ENCODE data around the gene OR4C5. TPM values are rescaled to one million over a fixed set of nuclear protein-coding genes. Genes with fewer than 3 reads are reported as not detected.
"Not testable (repeated sequence)": the region's sequence is repeated elsewhere in the genome, so short reads cannot be mapped to it uniquely, and the experiment has no call there.

Gene OR4C5
- not detected for total RNA-seq

DNA sequence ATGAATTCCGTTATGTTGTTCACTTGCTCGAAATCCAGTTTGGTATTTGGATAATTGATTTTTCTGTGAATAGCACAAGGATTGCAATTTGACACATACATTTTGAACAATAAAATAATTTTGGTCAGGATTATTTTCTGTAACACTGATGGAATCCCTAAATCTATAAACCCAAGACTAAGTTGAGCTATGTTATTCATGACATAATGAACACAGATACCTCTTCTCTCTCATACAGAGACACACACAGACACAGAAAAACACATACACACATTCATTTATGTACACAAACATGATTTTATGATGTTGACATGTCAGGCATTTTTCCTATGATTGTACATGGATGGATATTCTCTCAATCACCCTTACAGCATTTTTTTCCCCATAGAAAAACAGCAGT, at the start of gene OR4C5:
OR4C5 (minus strand) TSS at position 101 of the 400 bp plus-strand sequence; CDS start at position 101, 0 bp downstream.
- no peaks in the 10 kb centered on the region for H3K27me3 Mint-ChIP-seq
- H3K9me3 Mint-ChIP-seq = peaks cover 2% of the 10 kb centered on the region
- no peak for DNase-seq
- H3K4me3 Mint-ChIP-seq = no peak within 1 kb of the TSS
- no peaks in the 10 kb centered on the region for H3K4me1 Mint-ChIP-seq
- no peak within 1 kb of the TSS for H3K27ac Mint-ChIP-seq
- H3K36me3 Mint-ChIP-seq = no peaks in the 10 kb centered on the region

GRCh38 chr11:48384670-48385069, 18.4 kb upstream of the OR4C5 start:
- Mint-ChIP-seq H3K4me3 (no peak overlapping the region), H3K9me3 (peaks cover 21% of the 10 kb centered on the region), H3K27me3 (no peaks in the 10 kb centered on the region), H3K27ac (no peak overlapping the region), H3K4me1 (no peaks in the 10 kb centered on the region), H3K36me3 (no peaks in the 10 kb centered on the region)
- no peak for DNase-seq

DNA sequence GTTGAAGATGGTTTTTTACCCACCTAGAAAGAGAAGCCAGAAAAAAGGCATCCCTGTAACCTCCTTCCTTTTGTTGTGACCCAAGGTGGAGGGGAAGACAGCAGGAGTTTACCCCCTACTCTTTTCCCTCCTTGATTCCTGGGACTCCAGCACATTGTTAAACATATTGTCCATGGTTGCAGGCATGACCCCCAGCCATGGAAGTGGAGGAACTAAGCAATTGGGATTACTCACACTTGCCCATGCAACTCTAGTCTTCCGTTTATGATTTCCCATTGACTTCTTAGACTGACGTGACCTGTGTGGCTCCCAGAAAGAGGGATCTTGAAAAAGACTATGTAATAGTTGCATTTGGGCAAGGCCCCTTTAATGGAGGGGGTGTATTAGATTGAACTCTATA, 17.9 kb upstream of the OR4C5 start:
- not testable (repeated sequence) for H3K4me1 Mint-ChIP-seq, H3K27me3 Mint-ChIP-seq, H3K4me3 Mint-ChIP-seq, H3K27ac Mint-ChIP-seq, DNase-seq, H3K36me3 Mint-ChIP-seq
- H3K9me3 Mint-ChIP-seq = peaks cover 19% of the 10 kb centered on the region

- DNase-seq, H3K27me3 Mint-ChIP-seq, H3K4me3 Mint-ChIP-seq, H3K27ac Mint-ChIP-seq, H3K4me1 Mint-ChIP-seq, H3K36me3 Mint-ChIP-seq: not testable (repeated sequence)
- peaks cover 10% of the 10 kb centered on the region for H3K9me3 Mint-ChIP-seq
These were observed 5.0 kb downstream of the OR4C5 start for GRCh38 chr11:48361289-48361688.

DNA sequence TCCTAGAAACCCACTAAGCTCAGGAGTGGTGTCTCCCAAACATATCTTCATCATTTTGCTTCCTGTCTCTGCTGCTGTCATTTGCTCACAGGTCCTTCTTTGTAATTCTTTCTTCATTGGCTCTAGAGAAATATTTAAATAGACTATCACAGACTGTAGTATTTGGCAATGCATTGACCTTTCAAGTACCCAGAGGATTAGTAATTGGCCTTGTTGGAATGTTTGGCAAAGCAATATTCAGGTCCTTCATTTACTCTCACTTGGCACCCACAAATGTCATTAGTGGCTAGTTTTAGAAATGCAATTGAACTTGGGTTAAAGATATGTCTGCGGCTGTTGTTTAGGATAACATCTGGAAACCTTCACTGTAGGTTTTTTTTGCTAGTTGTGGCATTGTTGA, 11.6 kb downstream of the OR4C5 start:
- Mint-ChIP-seq H3K4me3 (no peak overlapping the region), H3K9me3 (peaks cover 10% of the 10 kb centered on the region), H3K27me3 (no peaks in the 10 kb centered on the region), H3K36me3 (no peaks in the 10 kb centered on the region), H3K4me1 (no peaks in the 10 kb centered on the region), H3K27ac (no peak overlapping the region)
- no peak for DNase-seq

GRCh38 chr11:48354013-48354412, 12.3 kb downstream of the OR4C5 start:
- Mint-ChIP-seq H3K36me3 (no peaks in the 10 kb centered on the region), H3K4me1 (no peaks in the 10 kb centered on the region), H3K27ac (no peak overlapping the region), H3K27me3 (no peaks in the 10 kb centered on the region), H3K4me3 (no peak overlapping the region), H3K9me3 (peaks cover 7% of the 10 kb centered on the region)
- DNase-seq = no peak

- DNase-seq, H3K4me3 Mint-ChIP-seq, H3K36me3 Mint-ChIP-seq, H3K27ac Mint-ChIP-seq, H3K27me3 Mint-ChIP-seq, H3K4me1 Mint-ChIP-seq: not testable (repeated sequence)
- peaks cover 20% of the 10 kb centered on the region for H3K9me3 Mint-ChIP-seq
These were observed 20.0 kb downstream of the OR4C5 start for GRCh38 chr11:48346286-48346685.

- not testable (repeated sequence) for H3K27ac Mint-ChIP-seq, H3K4me3 Mint-ChIP-seq, H3K4me1 Mint-ChIP-seq, DNase-seq, H3K27me3 Mint-ChIP-seq, H3K36me3 Mint-ChIP-seq
- peaks cover 14% of the 10 kb centered on the region for H3K9me3 Mint-ChIP-seq
These were observed 23.8 kb downstream of the OR4C5 start for GRCh38 chr11:48342505-48342904.

DNA sequence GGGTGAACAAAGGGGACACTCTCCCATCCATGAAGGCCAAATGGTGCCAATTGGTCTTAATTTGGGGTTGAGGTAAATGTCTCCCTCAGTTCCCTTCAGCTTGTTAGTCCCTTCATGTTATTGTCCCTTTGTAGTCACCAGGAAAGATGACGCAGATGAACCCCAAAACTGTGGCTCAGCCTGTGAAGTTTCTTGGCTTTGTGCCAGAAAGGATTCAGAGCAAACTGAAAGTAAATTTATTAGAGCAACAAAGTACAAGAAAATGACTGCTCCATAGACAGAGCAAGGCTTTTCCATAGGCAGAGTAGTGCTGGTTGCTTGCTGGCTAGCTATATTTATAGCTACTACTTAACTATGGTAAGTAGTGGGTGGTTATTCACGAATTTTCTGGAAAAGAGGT, 24.8 kb downstream of the OR4C5 start:
- no peak for DNase-seq
- Mint-ChIP-seq H3K4me1 (no peaks in the 10 kb centered on the region), H3K36me3 (no peaks in the 10 kb centered on the region), H3K27ac (no peak overlapping the region), H3K4me3 (no peak overlapping the region), H3K9me3 (peaks cover 9% of the 10 kb centered on the region), H3K27me3 (no peaks in the 10 kb centered on the region)

DNA sequence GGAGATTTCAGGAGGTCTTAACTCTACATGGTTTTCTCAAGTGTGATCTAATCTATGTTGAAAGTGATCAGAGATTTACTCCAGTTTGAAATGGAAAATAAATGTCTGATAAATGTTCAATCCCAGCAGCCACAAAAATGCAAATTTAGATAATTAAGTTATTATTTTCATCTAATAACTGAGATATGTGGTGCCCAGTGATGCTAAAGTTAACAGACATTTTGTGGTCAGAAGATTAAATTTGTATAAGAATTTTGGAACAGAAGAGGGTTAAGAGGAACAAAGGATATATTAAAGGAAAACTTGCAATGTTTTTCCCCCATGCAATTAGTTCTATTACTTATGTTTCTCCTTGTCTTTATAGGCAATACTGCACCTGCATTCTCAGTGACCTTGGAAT, 41.6 kb downstream of the OR4C5 start, which contains the start of gene OR4C3:
OR4C3 (plus strand) TSS at position 301 of the 400 bp plus-strand sequence. CDS start 102 bp downstream, outside the sequence.
- not testable (repeated sequence) for H3K4me1 Mint-ChIP-seq, H3K27ac Mint-ChIP-seq, H3K9me3 Mint-ChIP-seq, DNase-seq, H3K4me3 Mint-ChIP-seq, H3K36me3 Mint-ChIP-seq
- peaks cover 11% of the 10 kb centered on the region for H3K27me3 Mint-ChIP-seq

GRCh38 chr11:48319813-48320212, 46.5 kb downstream of the OR4C5 start:
- not testable (repeated sequence) for H3K4me3 Mint-ChIP-seq, H3K9me3 Mint-ChIP-seq, H3K27ac Mint-ChIP-seq, H3K4me1 Mint-ChIP-seq, H3K36me3 Mint-ChIP-seq, H3K27me3 Mint-ChIP-seq, DNase-seq

Other genes with a start within 250 kb of the OR4C5 start
- gene OR4B1, start 149.7 kb downstream of the OR4C5 start, total RNA-seq = not detected
- not detected for gene OR4X2, start 121.4 kb downstream of the OR4C5 start, total RNA-seq
- not detected for gene OR4X1, start 102.6 kb downstream of the OR4C5 start, total RNA-seq
- gene OR4S1, start 60.2 kb downstream of the OR4C5 start, total RNA-seq = not detected
- not detected for gene OR4C3, start 41.5 kb downstream of the OR4C5 start, total RNA-seq
- not detected for gene OR4A47, start 122.3 kb upstream of the OR4C5 start, total RNA-seq